SK-N-MC (cell line): ENCODE results near the gene RPS14.
"Not testable (repeated sequence)": the region's sequence is repeated elsewhere in the genome, so short reads cannot be mapped to it uniquely, and the experiment has no call there.

Experiments
- DNase-seq: peaks from one replicate; pipeline ENCODE4 v3.0.0-alpha.2; 2011; ENCODE audit warnings: low read depth, low spot score
- H3K27ac ChIP-seq: fragments of 200-600 bp; sonication (generic); 2 replicates; pipeline ENCODE4 v1.5.1; 2016; ENCODE audit warnings: mixed run types
- H3K36me3 ChIP-seq: fragments of 200-600 bp; sonication (generic); 2 replicates; pipeline ENCODE4 v1.6.1; 2017; ENCODE audit warnings: antibody characterized with exemption, low read length, mixed read lengths; ENCODE audit not compliant: insufficient read depth
- H3K4me3 ChIP-seq: fragments of 200-600 bp; sonication (generic); 2 replicates; pipeline ENCODE4 v1.5.1; 2016
- H3K9ac ChIP-seq: fragments of 200-600 bp; sonication (generic); 2 replicates; pipeline ENCODE4 v1.8.0; 2017; ENCODE audit warnings: mixed run types, mixed read lengths; ENCODE audit not compliant: insufficient read length
- H3K9me3 ChIP-seq: fragments of 200-600 bp; sonication (generic); 2 replicates; pipeline ENCODE4 v1.6.1; 2017; ENCODE audit warnings: low read depth, mild to moderate bottlenecking, antibody characterized with exemption, low read length, moderate library complexity, mixed read lengths
- EZH2 ChIP-seq: fragments of 200-600 bp; sonication (generic); IDR thresholded peaks from one replicate; pipeline ENCODE4 v1.6.1; 2017; ENCODE audit warnings: antibody characterized with exemption
- FOXP2 ChIP-seq: optimal IDR thresholded peaks from 2 replicates; pipeline ENCODE3; 2011; ENCODE audit warnings: mild to moderate bottlenecking, moderate library complexity; ENCODE audit not compliant: insufficient read depth; ENCODE audit errors: extremely low read length, control extremely low read depth
- POLR2AphosphoS5 ChIP-seq: IDR thresholded peaks from 2 replicates; pipeline ENCODE4 v1.6.1; 2012; ENCODE audit warnings: mild to moderate bottlenecking, low read depth, low read length, borderline replicate concordance

The RPS14 gene

GRCh38 chr5:150429410-150429873 is 20.1 kb downstream of the RPS14 start:
- Histone ChIP-seq H3K4me3 (no peak overlapping the region), H3K27ac (no peak overlapping the region), H3K36me3 (no peaks in the 10 kb centered on the region), H3K9me3 (no peaks in the 10 kb centered on the region), H3K9ac (no peak overlapping the region)
- DNase-seq = no peak
- TF ChIP-seq EZH2 = no peak
- TF ChIP-seq FOXP2 = no peak
- TF ChIP-seq POLR2AphosphoS5 = no peak

- Histone ChIP-seq H3K36me3 (no peaks in the 10 kb centered on the region), H3K4me3 (no peak overlapping the region), H3K9me3 (no peaks in the 10 kb centered on the region), H3K27ac (no peak overlapping the region), H3K9ac (no peak overlapping the region)
- no peak for DNase-seq
- TF ChIP-seq FOXP2 = no peak
- TF ChIP-seq POLR2AphosphoS5 = no peak
- TF ChIP-seq EZH2 = no peak
Observed at GRCh38 chr5:150428978-150429377, 20.6 kb downstream of the RPS14 start.

- Histone ChIP-seq H3K4me3 (no peak overlapping the region), H3K9ac (no peak overlapping the region), H3K27ac (no peak overlapping the region), H3K9me3 (no peaks in the 10 kb centered on the region), H3K36me3 (no peaks in the 10 kb centered on the region)
- no peak for TF ChIP-seq POLR2AphosphoS5
- TF ChIP-seq EZH2 = no peak
- TF ChIP-seq FOXP2 = no peak
- no peak for DNase-seq
Observed at GRCh38 chr5:150428106-150428876, 21.2 kb downstream of the RPS14 start.

- not testable (repeated sequence) for DNase-seq, H3K9ac ChIP-seq, H3K36me3 ChIP-seq, H3K9me3 ChIP-seq, H3K4me3 ChIP-seq, H3K27ac ChIP-seq
Observed at GRCh38 chr5:150426165-150426564, 23.4 kb downstream of the RPS14 start.

GRCh38 chr5:150422758-150423157 is 26.8 kb downstream of the RPS14 start:
- no peak for DNase-seq
- Histone ChIP-seq H3K4me3 (no peak overlapping the region), H3K9me3 (no peaks in the 10 kb centered on the region), H3K9ac (no peak overlapping the region), H3K27ac (no peak overlapping the region), H3K36me3 (no peaks in the 10 kb centered on the region)
- TF ChIP-seq EZH2 = no peak
- no peak for TF ChIP-seq FOXP2
- no peak for TF ChIP-seq POLR2AphosphoS5

GRCh38 chr5:150422075-150422474 is 27.5 kb downstream of the RPS14 start:
- no peak overlapping the region for H3K4me3 ChIP-seq
- H3K36me3 ChIP-seq = no peaks in the 10 kb centered on the region
- H3K9ac ChIP-seq = no peak overlapping the region
- DNase-seq = no peak
- TF ChIP-seq POLR2AphosphoS5 = no peak
- no peak for TF ChIP-seq EZH2
- TF ChIP-seq FOXP2 = no peak
- no peak overlapping the region for H3K27ac ChIP-seq
- no peaks in the 10 kb centered on the region for H3K9me3 ChIP-seq

GRCh38 chr5:150419630-150420270 is 29.8 kb downstream of the RPS14 start:
- no peak overlapping the region for H3K4me3 ChIP-seq
- H3K27ac ChIP-seq = no peak overlapping the region
- no peak overlapping the region for H3K9ac ChIP-seq
- no peak for DNase-seq
- no peak for TF ChIP-seq POLR2AphosphoS5
- no peak for TF ChIP-seq FOXP2
- no peak for TF ChIP-seq EZH2
- H3K36me3 ChIP-seq = no peaks in the 10 kb centered on the region
- no peaks in the 10 kb centered on the region for H3K9me3 ChIP-seq

GRCh38 chr5:150413902-150414790 is 35.4 kb downstream of the RPS14 start:
- not testable (repeated sequence) for H3K9me3 ChIP-seq, H3K36me3 ChIP-seq, H3K27ac ChIP-seq, H3K4me3 ChIP-seq, DNase-seq, H3K9ac ChIP-seq
